BJ (cell line): ENCODE data around the gene DSP. TPM values are rescaled to one million over a fixed set of nuclear protein-coding genes. Genes with fewer than 3 reads are reported as not detected.

Experiments used
- CTCF ChIA-PET: fragments of 350-600 bp; formaldehyde crosslinking; extraction: SDS; loops from one replicate; lab custom pipeline; 2021; ENCODE audit warnings: antibody characterized with exemption, inconsistent platforms; lab: Yijun Ruan, JAX
- POLR2A ChIA-PET: fragments of 300-600 bp; sonication (Branson Sonifier 250); formaldehyde crosslinking; extraction: SDS; loops from one replicate; lab custom pipeline; 2021; ENCODE audit warnings: antibody characterized with exemption; lab: Charles Lee
- DNase-seq: peaks from one replicate; pipeline ENCODE4 v3.0.0-alpha.2; 2011; ENCODE audit warnings: low read depth
- H3K27me3 ChIP-seq: 2 replicates; pipeline ENCODE4 v1.6.0; 2011; ENCODE audit warnings: low read length; ENCODE audit not compliant: control insufficient read depth, insufficient read depth
- H3K36me3 ChIP-seq: 2 replicates; pipeline ENCODE4 v1.5.1; 2011; ENCODE audit warnings: low read length; ENCODE audit not compliant: control insufficient read depth, insufficient read depth
- H3K4me3 ChIP-seq: 2 replicates; pipeline ENCODE4 v1.5.1; 2011; ENCODE audit warnings: low read depth, mild to moderate bottlenecking, control low read depth, low read length
- polyA plus RNA-seq: library from polyadenylated mRNA; depleted of rRNA; stranded (reverse); fragments of >200 nt; gene quantifications from 2 replicates; pipeline ENCODE4 v1.2.3, GENCODE V29; 2011
- TF ChIP-seq, protein P1 (sequence below): IDR thresholded peaks from 2 replicates; pipeline ENCODE4 v1.5.1; 2011; ENCODE audit warnings: low read depth, mild to moderate bottlenecking, control low read depth, inconsistent platforms, low read length, moderate library complexity; ENCODE audit not compliant: insufficient read depth

DSP gene
- polyA plus RNA-seq, 1 experiment = 11.0 TPM

DNA sequence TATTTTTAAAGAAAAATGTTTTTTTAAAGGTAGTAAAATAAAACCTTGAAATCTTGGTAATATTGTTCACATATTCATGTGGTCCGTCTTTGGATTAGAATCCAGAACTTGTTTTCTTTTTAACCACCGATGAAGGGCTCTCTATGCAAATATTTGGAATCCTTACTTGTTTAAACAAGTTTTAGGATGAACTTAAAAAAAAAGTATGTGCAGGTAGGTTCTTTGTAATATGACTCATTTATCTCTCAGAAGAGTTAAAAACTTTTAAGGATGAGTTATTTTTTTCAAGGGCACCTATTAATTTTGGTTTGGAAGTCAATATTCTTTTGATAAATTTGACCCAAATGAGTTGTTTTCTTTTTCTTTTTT is 8.9 kb downstream of the DSP start:
- ChIA-PET POLR2A (no interaction called here), CTCF (interaction anchor here (0.8 kb wide), 1 partner anchor 34 kb away, joined by 3 read pairs; no protein-coding TSS in a partner anchor)
- TF ChIP-seq, protein P1, sequence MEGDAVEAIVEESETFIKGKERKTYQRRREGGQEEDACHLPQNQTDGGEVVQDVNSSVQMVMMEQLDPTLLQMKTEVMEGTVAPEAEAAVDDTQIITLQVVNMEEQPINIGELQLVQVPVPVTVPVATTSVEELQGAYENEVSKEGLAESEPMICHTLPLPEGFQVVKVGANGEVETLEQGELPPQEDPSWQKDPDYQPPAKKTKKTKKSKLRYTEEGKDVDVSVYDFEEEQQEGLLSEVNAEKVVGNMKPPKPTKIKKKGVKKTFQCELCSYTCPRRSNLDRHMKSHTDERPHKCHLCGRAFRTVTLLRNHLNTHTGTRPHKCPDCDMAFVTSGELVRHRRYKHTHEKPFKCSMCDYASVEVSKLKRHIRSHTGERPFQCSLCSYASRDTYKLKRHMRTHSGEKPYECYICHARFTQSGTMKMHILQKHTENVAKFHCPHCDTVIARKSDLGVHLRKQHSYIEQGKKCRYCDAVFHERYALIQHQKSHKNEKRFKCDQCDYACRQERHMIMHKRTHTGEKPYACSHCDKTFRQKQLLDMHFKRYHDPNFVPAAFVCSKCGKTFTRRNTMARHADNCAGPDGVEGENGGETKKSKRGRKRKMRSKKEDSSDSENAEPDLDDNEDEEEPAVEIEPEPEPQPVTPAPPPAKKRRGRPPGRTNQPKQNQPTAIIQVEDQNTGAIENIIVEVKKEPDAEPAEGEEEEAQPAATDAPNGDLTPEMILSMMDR = no peak
- no peak overlapping the region for H3K4me3 ChIP-seq
- H3K27me3 ChIP-seq = no peaks in the 10 kb centered on the region
- DNase-seq = no peak
- no peaks in the 10 kb centered on the region for H3K36me3 ChIP-seq

DNA sequence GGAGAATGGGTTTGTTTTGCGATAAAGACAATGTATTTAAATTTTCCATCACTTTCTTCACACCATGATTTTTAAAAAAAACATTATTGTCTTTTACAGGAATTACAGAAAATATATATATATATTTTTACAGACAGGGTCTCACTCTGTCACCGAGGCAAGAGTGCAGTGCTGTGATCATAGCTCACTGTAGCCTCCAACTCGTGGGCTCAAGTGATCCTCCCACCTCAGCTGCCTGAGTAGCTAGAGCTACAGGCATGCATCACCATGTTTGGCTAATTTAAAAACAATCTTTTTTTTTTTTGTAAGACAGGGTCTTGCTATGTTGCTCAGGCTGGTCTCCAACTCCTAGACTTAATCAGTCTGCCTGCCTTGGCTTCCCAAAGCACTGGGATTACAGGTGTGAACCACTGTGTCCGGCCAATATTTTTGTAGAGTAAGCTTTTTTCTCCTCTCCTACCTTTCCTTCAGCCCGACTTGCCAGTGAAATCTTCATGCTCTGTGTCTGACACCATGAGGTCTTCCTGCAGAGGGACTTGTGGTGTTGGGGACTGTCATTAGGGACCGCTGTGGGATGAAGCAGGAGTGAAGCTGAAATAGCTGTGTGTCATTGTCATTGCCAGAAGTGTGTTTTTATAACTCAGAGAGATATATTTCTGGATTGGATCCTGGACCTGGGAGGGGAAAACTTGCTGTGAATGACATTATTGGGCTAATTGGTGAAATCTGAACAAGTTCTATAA is 13.2 kb downstream of the DSP start:
- CTCF ChIA-PET = interaction anchor here (1.3 kb wide), 1 partner anchor 12 kb away, joined by 4 read pairs; no protein-coding TSS in a partner anchor

DNA sequence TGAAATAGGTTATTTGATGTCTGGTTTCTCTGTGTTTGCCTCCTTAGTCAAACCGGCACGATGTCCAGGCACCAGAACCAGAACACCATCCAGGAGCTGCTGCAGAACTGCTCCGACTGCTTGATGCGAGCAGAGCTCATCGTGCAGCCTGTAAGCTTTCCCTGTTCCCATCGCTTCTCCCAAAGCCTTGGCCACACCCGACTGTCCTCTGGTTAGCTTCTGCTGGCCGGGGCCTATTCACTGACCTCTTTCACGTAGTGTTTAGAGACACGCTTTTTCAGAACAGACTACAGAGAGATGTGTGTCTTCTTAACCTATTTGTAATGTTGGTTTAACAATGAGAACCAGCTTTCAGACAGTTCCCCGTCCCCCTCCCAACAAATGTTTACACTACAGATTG is 14.2 kb downstream of the DSP start:
- peaks cover 4% of the 10 kb centered on the region for H3K36me3 ChIP-seq
- H3K27me3 ChIP-seq = no peaks in the 10 kb centered on the region
- H3K4me3 ChIP-seq = no peak overlapping the region
- no peak for DNase-seq
- ChIA-PET CTCF (interaction anchor here (1.3 kb wide), 1 partner anchor 11 kb away, joined by 4 read pairs; no protein-coding TSS in a partner anchor), POLR2A (no interaction called here)
- TF ChIP-seq, protein P1 = no peak

More for the DNA sequence above, 13.2 kb downstream of the DSP start:
- DNase-seq = no peak
- POLR2A ChIA-PET = interaction anchor here (0.6 kb wide), 1 partner anchor 93 kb away, joined by 3 read pairs; no protein-coding TSS in a partner anchor
- H3K36me3 ChIP-seq = peaks cover 4% of the 10 kb centered on the region
- H3K4me3 ChIP-seq = no peak overlapping the region
- TF ChIP-seq, protein P1 = no peak
- H3K27me3 ChIP-seq = no peaks in the 10 kb centered on the region

DNA sequence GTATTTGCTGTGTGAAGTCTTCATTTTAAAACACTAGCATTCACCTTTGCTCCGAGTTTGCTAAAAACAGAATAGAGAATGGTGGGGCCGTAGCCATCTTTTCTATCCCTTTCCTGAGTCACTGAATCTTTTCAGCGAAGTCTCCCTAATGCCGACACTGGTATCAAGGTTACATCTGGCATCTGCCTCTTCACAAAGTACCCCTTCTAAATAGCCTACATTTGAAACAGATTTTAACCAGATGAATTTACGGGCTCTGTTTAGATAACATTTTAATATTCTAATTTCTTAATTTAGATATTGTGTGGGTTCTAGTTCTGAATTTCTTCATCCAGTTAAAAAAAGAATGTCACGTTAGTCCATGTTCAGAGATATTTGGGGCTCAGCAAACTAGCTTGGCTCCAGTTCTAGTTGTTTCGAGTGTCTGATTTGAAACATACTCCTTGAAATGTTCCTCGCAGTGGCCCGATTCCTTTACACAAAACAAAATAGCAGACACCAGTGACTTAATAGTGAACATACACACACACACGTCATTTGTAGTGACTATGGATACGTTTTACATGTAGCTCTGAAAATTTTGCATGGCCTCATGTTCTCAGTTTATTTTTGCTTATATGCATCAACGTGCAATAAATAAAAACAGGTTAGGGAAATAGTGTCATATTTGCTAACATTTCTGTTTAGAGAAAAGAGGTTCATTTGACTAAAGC is 15.1 kb downstream of the DSP start:
- H3K4me3 ChIP-seq = no peak overlapping the region
- CTCF ChIA-PET = no interaction called here

DNA sequence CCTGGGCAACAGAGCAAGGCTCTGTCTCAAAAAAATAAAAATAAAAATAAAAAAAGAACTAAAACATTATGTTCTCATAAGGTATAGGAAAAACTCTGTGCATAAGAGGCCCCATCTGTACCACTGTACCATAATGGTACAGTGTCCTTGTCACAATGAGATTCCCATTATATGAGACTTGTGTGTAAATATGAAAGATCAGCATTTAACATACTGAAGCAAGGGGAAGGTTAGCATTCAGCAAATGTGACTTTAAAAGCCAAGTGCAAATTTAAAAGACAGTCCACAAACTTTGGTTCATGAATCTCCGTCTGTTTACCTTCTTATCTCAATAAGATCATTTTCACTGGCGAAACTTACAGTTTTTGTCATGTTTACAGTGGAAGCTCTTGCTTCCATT is 16.2 kb downstream of the DSP start:
- no peak for DNase-seq
- ChIA-PET CTCF (no interaction called here), POLR2A (no interaction called here)
- Histone ChIP-seq H3K4me3 (no peak overlapping the region), H3K36me3 (peaks cover 5% of the 10 kb centered on the region), H3K27me3 (no peaks in the 10 kb centered on the region)
- TF ChIP-seq, protein P1 = no peak

More for the DNA sequence above, 15.1 kb downstream of the DSP start:
- POLR2A ChIA-PET = no interaction called here
- TF ChIP-seq, protein P1 = no peak
- DNase-seq = no peak
- Histone ChIP-seq H3K27me3 (no peaks in the 10 kb centered on the region), H3K36me3 (peaks cover 5% of the 10 kb centered on the region)
